ENCODE measurements around the gene ELAC2.

DNA sequence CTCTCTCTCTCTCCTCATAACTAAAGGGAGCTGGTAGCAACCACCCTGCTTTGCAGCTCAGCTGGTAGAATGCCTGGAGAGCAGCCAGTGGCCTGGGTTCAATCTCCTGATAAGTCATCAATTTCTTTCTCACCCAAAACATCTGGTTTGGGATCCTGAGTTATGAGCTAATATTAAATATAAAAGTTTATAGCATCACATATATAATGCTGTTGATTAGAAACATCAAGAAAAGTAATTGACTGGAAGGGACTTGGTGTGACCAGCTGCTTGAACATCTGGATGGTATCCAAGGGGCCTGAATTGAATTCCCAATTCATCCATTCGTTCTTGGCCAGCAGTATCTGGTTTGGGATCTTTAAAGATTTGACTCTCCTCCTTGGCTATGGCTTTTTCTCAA lies 12.2 kb upstream of the ELAC2 start:
- TF ChIP-seq POLR2A (IDR thresholded peaks at IDR 0.05) (no peak), POLR2AphosphoS5 (IDR thresholded peaks at IDR 0.05) (no peak), EP300 (IDR thresholded peaks at IDR 0.05) (no peak)
- TF ChIP-seq, protein P1, sequence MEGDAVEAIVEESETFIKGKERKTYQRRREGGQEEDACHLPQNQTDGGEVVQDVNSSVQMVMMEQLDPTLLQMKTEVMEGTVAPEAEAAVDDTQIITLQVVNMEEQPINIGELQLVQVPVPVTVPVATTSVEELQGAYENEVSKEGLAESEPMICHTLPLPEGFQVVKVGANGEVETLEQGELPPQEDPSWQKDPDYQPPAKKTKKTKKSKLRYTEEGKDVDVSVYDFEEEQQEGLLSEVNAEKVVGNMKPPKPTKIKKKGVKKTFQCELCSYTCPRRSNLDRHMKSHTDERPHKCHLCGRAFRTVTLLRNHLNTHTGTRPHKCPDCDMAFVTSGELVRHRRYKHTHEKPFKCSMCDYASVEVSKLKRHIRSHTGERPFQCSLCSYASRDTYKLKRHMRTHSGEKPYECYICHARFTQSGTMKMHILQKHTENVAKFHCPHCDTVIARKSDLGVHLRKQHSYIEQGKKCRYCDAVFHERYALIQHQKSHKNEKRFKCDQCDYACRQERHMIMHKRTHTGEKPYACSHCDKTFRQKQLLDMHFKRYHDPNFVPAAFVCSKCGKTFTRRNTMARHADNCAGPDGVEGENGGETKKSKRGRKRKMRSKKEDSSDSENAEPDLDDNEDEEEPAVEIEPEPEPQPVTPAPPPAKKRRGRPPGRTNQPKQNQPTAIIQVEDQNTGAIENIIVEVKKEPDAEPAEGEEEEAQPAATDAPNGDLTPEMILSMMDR (IDR thresholded peaks at IDR 0.05): no peak
